HG02970 (cell line): ENCODE data around the gene ITGAX.
"Not testable (repeated sequence)": the region's sequence is repeated elsewhere in the genome, so short reads cannot be mapped to it uniquely, and the experiment has no call there.

ENCODE experiments used
- ATAC-seq: cut with Tn5 transposase; IDR thresholded peaks from one replicate; pipeline ENCODE4 v1.9.1; 2021; ENCODE audit warnings: mild to moderate bottlenecking, moderate library complexity, moderate number of reproducible peaks; ENCODE audit not compliant: unreplicated experiment, low FRiP score

ITGAX gene

DNA sequence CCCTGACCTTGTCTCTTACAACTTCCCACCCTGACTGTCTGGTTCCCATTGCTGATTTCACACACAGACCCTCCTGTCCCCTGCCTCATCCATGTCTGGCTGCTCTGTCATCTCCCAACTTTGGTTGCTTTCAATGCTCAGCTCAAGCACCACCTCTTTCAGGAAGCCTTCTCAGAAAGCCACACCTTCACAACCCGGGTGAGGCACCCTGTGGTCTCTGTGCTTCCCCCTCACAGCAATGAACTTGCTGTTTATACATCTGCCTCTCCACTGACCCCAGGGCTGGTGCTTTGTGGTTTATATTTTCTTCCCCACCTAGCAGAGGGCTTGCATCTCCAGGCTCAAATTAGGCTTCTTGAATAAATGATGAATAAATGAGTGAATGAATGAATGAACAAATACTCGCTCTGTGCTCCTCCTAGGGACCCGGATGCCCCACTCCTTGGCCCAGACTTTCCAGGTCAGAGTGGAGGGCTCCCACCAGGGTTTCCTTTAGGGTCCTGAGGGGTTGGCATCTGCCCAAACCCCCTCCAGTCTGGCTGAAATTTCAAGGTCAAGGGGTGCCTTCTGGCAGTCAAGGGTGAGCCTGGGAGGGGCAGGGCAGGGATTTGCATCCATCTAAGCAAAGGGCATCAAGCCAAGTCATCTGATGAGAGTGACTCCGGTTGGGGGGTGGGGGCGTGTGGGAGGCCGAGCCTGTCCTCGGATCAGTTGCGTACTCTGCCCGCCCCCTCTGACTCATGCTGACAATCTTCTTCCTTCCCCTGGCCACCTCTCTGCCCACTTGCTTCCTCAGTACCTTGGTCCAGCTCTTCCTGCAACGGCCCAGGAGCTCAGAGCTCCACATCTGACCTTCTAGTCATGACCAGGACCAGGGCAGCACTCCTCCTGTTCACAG, at the start of gene ITGAX:
Gene ITGAX (plus strand): TSS at position 783 of the 898 bp plus-strand sequence. CDS start 79 bp downstream, at position 862.
- ATAC-seq: no peak

DNA sequence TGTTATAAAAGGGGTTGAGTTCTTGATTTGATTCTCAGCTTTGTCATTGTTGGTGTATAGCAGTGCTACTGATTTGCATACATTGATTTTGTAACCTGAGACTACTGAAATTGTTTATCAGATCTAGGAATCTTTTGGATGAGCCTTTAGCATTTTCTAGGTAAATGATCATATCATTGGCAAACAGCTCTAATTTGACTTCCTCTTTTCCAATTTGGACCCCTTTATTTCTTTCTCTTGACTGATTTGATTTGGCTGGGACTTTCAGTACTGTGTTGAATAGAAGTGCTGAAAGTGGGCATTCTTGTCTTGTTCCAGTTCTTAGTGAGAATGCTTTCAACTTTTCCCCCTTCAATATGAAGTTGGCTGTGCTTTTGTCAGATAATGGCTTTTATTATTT, 49.8 kb upstream of the ITGAX start:
- ATAC-seq: no peak

DNA sequence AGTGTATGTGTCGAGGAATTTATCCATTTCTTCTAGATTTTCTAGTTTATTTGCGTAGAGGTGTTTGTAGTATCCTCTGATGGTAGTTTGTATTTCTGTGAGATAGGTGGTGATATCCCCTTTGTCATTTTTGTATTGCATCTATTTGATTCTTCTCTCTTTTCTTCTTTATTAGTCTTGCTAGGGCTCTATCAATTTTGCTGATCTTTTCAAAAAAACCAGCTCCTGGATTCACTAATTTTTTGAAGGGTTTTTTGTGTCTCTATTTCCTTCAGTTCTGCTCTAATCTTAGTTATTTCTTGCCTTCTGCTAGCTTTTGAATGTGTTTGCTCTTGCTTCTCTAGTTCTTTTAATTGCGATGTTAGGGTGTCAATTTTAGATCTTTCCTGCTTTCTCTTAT, 46.6 kb upstream of the ITGAX start:
- ATAC-seq: not testable (repeated sequence)

- no peak for ATAC-seq
These were observed 32.5 kb upstream of the ITGAX start for GRCh38 chr16:31322500-31322899.

GRCh38 chr16:31323959-31324629, 30.9 kb upstream of the ITGAX start:
- ATAC-seq: no peak

GRCh38 chr16:31325171-31325570, 29.8 kb upstream of the ITGAX start:
- no peak for ATAC-seq

DNA sequence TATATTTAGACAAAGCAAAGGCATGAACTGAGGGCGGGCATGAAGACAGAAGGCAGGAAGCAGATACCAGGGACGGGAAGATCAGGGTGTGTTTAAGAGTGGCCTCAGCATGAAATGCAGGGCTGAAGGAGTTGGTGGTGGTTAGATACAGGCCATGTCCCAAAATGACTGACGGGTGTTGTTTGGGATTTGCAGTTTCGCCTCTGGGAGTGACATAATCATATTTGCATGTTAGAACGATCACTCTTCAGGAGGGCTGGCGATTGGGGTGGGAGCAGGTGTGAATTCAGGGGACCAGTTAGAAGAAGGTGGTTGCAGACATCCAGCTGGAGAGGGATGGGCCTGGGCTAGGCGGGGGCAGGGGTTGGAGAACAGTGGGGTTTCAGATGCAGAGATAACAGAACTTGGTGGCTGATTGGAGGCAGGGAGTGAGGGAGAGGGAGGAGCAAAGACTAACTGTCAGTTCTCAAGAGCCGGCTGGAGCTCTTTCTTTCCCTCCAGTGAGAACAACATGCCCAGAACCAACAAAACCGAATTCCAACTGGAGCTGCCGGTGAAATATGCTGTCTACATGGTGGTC, 27.2 kb upstream of the ITGAX start:
- ATAC-seq: no peak

GRCh38 chr16:31328322-31329052, 26.5 kb upstream of the ITGAX start:
- no peak for ATAC-seq

- no peak for ATAC-seq
These were observed 25.1 kb upstream of the ITGAX start for GRCh38 chr16:31329671-31330552.

DNA sequence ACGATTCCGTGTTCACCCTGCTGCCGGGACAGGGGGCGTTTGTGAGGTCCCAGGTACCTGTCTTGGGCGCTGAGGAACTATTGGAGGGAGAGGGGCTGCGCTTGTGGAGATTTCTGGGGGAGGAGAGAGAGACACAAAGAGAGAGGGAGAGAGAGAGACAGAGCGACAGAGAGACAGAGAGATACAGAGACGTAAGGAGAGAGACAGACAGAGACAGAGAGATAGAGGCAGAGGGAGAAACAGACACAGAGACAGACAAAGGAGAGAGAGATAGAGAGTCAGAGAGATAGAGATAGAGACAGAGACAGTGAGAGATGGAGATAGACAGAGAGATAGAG, 24.5 kb upstream of the ITGAX start:
- no peak for ATAC-seq

GRCh38 chr16:31331141-31331764, 23.7 kb upstream of the ITGAX start:
- no peak for ATAC-seq

GRCh38 chr16:31331807-31332301, 23.1 kb upstream of the ITGAX start:
- ATAC-seq: no peak

DNA sequence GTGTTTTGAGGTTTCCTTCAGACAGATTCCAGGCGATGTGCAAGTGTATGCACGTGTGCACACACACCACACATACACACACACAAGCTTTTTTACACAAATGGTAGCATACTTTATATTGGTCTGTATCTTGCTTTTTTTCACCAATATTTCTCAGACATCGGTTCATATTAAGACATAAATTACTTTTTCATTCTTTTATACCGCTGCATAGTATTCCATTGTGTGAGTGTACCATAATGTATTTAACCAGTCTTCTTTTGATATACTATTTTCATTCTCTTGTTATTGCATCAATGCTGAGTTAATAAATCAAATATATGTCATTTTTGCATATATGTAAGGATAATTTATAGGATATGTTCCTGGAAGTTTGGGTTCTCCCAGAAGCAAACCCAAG, 22.4 kb upstream of the ITGAX start:
- ATAC-seq: no peak

DNA sequence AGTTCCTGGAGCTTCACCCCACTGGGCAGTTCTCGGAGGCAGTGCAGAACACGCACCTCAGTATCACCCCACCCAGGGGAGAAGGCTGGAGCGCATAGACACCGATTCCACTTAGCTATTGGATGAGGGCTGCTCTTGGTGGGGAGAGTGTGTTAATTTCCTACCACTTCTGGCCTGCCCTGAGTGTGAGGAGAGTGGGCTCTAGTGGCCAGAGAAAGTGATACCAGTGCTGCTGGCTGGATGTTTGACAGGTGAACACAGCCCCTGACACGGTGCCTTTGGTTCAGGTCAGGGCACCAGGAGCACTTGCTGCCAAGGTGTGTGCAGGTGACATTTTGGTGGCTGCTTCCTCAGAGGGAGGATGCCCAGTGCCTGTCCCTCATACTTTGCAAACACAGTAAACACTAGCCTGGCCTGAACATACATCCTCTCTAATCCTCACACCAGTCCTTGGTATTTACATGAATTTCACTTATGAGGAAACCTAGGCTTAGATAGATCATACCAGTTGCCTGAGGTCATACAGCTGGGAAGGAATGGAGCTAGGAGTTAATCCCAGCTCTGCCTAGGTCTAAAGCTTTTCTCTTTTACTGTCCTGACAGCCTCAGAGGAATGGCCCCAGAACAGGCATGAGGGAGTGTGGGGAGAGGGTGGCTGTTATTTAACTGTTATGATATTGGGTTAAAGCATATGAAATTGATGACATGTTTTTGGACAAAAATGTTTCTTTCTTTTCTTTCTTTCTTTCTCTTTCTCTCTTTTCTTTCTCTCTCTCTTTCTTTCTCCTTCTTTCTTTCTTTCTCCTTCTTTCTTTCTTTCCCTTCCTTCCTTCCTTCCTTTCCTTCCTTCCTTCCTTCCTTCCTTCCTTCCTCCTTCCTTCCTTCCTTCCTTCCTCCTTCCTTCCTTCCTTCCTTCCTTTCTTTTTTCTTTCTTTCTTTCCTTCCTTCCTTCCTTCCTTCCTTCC, 21.0 kb upstream of the ITGAX start:
- ATAC-seq: no peak

GRCh38 chr16:31334934-31335333, 20.0 kb upstream of the ITGAX start:
- no peak for ATAC-seq

DNA sequence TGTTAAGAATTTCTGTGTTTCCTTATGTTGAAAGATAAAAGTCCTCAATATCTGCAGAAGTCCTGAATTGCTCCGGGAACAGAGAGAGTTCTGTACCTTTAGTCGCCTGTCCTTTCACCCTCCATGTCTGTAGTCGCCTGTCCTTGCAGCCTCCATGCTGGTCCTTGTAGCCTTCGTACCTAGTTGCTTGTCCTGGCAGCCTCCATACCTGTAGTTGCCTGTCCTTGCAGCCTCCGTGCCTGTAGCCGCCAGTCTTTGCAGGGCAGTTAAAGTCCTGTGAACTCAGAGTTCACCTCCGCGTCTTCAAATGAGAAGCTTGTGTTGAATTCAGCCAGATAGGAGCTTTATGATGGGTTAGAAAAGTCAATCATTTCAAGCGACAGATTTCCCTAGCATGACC, 19.5 kb upstream of the ITGAX start:
- ATAC-seq: no peak

DNA sequence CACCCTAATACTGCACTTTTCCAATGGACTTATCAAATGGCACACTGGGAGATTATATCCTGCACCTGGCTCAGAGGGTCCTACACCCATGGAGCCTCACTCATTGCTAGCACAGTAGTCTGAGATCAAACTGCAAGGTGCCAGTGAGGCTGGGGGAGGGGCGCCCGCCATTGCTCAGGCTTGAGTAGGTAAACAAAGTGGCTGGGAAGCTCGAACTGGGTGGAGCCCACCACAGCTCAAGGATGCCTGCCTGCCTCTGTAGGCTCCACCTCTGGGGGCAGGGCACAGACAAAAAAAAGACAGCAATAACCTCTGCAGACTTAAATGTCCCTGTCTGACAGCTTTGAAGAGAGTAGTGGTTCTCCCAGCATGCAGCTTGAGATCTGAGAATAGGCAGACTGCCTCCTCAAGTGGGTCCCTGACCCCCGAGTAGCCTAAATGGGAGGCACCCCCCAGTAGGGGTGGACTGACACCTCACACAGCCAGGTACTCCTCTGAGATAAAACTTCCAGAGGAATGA, 16.8 kb upstream of the ITGAX start:
- not testable (repeated sequence) for ATAC-seq

- no peak for ATAC-seq
These were observed 10.3 kb upstream of the ITGAX start for GRCh38 chr16:31344712-31345111.
